Adipocyte (in vitro differentiated cells): ENCODE results near the gene WARS2.

Experiments used
- DNase-seq: peaks from one replicate; pipeline ENCODE4 v3.0.0-alpha.2; 2015; ENCODE audit warnings: low read depth
- H3K27me3 ChIP-seq: replicated peaks from 2 replicates; pipeline ENCODE4 v1.7.0; 2013; ENCODE audit warnings: mild to moderate bottlenecking, low read length, moderate library complexity; ENCODE audit not compliant: control insufficient read depth, insufficient read depth
- H3K36me3 ChIP-seq: 2 replicates; pipeline ENCODE4 v1.7.0; 2013; ENCODE audit warnings: low read length, mild to moderate bottlenecking, moderate library complexity; ENCODE audit not compliant: control insufficient read depth, insufficient read depth, severe bottlenecking
- H3K4me1 ChIP-seq: 2 replicates; pipeline ENCODE4 v1.7.0; 2013; ENCODE audit warnings: mild to moderate bottlenecking, low read length, moderate library complexity; ENCODE audit not compliant: control insufficient read depth, insufficient read depth
- H3K4me3 ChIP-seq: 2 replicates; pipeline ENCODE4 v1.7.0; 2013; ENCODE audit warnings: mild to moderate bottlenecking, low read length, moderate library complexity
- H3K9ac ChIP-seq: 2 replicates; pipeline ENCODE4 v1.7.0; 2013; ENCODE audit warnings: mild to moderate bottlenecking, low read length, moderate library complexity
- H3K9me3 ChIP-seq: 2 replicates; pipeline ENCODE4 v1.7.0; 2013; ENCODE audit warnings: mild to moderate bottlenecking, low read length, moderate library complexity; ENCODE audit not compliant: control insufficient read depth

The WARS2 gene

GRCh38 chr1:118999348-119000071, 140.9 kb downstream of the WARS2 start:
- Histone ChIP-seq H3K4me3 (no peak overlapping the region), H3K36me3 (no peaks in the 10 kb centered on the region), H3K27me3 (peaks cover 20% of the 10 kb centered on the region), H3K4me1 (peaks cover 19% of the 10 kb centered on the region), H3K9ac (no peak overlapping the region), H3K9me3 (no peaks in the 10 kb centered on the region)
- DNase-seq = no peak

DNA sequence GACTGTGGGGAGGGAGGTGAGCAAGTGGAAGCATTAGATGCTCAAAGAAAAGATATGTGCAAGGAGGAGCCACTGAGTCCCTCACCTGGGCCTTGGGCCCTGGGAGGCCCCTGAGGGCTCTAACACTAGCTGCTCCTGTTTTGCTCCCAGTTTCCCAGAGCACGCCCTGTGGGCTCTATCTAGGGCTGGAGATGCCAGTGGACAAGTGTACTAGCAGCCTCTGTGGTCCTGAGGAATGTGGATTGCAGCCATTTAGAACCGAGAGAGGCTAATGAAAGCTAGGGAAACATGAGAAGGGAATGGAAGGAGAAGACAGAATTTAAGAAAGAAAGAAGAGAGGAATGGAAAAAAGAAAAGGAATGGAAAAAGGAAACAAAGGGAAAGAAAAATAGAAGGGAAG, 142.3 kb downstream of the WARS2 start:
- Histone ChIP-seq H3K9me3 (no peaks in the 10 kb centered on the region), H3K4me3 (no peak overlapping the region), H3K36me3 (no peaks in the 10 kb centered on the region), H3K27me3 (peaks cover 20% of the 10 kb centered on the region), H3K4me1 (peaks cover 19% of the 10 kb centered on the region), H3K9ac (no peak overlapping the region)
- DNase-seq = no peak

DNA sequence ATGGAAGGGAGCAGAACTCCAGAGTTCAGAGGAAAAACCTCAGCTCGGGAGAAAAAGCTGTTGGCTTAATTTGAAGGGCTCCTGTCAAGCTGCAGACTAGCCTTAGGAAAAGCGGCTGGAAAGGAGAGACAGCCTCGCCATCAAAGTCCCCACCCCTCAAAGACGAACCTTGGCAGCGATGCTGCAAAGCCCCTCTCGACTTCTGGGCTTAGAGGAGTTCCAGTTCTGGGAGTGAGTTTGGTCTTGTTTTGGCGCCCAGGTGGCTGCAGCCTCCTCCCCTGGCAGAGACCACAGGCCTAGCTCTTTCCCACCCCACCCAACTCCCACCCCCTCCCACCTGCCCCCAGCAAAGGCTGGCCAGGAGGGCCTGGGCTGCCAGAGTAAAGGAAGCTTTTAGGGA, 143.2 kb downstream of the WARS2 start:
- Histone ChIP-seq H3K27me3 (peaks cover 20% of the 10 kb centered on the region), H3K36me3 (no peaks in the 10 kb centered on the region), H3K4me1 (peaks cover 14% of the 10 kb centered on the region), H3K4me3 (no peak overlapping the region), H3K9me3 (no peaks in the 10 kb centered on the region), H3K9ac (no peak overlapping the region)
- no peak for DNase-seq

- no peaks in the 10 kb centered on the region for H3K4me1 ChIP-seq
- H3K36me3 ChIP-seq = no peaks in the 10 kb centered on the region
- H3K9me3 ChIP-seq = no peaks in the 10 kb centered on the region
- H3K27me3 ChIP-seq = peaks cover 20% of the 10 kb centered on the region
- no peak overlapping the region for H3K4me3 ChIP-seq
- DNase-seq = no peak
- H3K9ac ChIP-seq = no peak overlapping the region
Observed at GRCh38 chr1:118995312-118996016, 145.0 kb downstream of the WARS2 start.

DNA sequence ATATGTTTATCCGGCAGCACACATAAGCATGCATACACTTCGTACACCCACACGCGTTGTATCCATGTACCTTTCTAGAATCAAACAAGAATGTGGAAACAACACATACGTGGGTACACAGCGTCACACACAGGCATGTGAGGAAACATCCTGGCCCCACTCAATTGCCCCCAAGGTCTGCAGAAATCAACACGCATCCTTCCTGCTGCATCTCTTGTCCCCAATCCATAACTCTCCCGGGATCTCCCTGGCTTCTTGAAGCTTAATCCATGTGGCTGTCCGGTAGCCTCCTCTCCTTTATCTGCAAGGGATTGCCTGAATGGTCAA, 146.8 kb downstream of the WARS2 start:
- H3K4me3 ChIP-seq = no peak overlapping the region
- no peak overlapping the region for H3K9ac ChIP-seq
- DNase-seq = no peak
- peaks cover 20% of the 10 kb centered on the region for H3K27me3 ChIP-seq
- no peaks in the 10 kb centered on the region for H3K4me1 ChIP-seq
- no peaks in the 10 kb centered on the region for H3K9me3 ChIP-seq
- H3K36me3 ChIP-seq = no peaks in the 10 kb centered on the region

- DNase-seq = no peak
- no peaks in the 10 kb centered on the region for H3K4me1 ChIP-seq
- H3K4me3 ChIP-seq = no peak overlapping the region
- H3K27me3 ChIP-seq = peaks cover 16% of the 10 kb centered on the region
- H3K9me3 ChIP-seq = no peaks in the 10 kb centered on the region
- no peak overlapping the region for H3K9ac ChIP-seq
- no peaks in the 10 kb centered on the region for H3K36me3 ChIP-seq
Observed at GRCh38 chr1:118992868-118993699, 147.4 kb downstream of the WARS2 start.

GRCh38 chr1:118992237-118992825, 148.1 kb downstream of the WARS2 start:
- no peak for DNase-seq
- Histone ChIP-seq H3K4me3 (no peak overlapping the region), H3K27me3 (peaks cover 10% of the 10 kb centered on the region), H3K9ac (no peak overlapping the region), H3K9me3 (no peaks in the 10 kb centered on the region), H3K36me3 (no peaks in the 10 kb centered on the region), H3K4me1 (no peaks in the 10 kb centered on the region)

DNA sequence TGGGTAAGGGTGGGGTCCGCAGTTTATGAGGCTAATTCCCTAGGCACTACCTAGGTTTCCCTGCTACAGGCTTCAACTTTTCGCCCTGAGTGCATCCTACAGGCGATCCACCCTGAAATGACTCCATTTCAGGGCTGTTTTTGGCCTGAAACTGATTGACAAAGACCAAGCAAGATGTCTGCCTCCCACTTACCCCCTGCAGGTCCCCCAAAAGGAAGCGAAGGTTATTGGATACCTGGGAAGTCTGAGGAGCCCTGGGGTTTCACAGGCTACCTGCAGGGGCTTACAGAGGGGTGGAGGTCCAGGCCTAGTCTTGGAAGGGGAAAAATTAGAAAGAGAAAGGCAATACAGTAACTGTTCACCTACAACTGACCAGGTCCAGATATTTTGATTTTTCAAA, 149.0 kb downstream of the WARS2 start:
- no peaks in the 10 kb centered on the region for H3K4me1 ChIP-seq
- DNase-seq = no peak
- no peak overlapping the region for H3K4me3 ChIP-seq
- H3K9me3 ChIP-seq = no peaks in the 10 kb centered on the region
- H3K27me3 ChIP-seq = peaks cover 7% of the 10 kb centered on the region
- no peaks in the 10 kb centered on the region for H3K36me3 ChIP-seq
- H3K9ac ChIP-seq = no peak overlapping the region

DNA sequence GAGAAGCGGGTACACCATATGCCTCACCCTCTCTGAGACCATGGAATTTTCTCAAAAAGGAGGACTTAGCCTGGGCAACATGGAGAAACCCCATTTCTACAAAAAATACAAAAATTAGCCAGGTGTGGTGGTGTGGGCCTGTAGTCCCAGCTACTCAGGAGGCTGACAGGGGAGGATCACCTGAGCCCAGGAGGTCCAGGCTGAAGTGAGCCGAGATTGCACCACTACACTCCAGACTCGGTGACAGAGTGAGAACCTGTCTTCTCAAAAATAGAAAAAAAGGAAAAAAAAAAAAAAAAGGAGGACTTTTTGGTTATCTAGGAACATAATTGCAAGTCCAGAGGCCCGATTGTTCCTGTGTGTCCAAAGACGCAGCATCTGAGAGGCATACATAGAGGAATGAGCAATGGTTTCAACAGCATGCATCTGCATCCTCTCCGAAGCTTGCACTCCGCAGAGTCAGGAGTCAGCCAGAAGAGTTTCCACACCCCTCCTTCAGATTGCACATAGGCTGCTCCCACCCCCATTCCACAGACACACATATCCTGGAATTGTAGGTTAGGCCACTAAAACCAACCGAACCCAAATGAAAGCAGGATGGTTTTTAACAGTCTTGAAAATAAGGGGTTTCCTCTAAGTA, 149.8 kb downstream of the WARS2 start:
- Histone ChIP-seq H3K4me3 (no peak overlapping the region), H3K9ac (no peak overlapping the region), H3K36me3 (no peaks in the 10 kb centered on the region), H3K9me3 (no peaks in the 10 kb centered on the region), H3K4me1 (no peaks in the 10 kb centered on the region), H3K27me3 (no peaks in the 10 kb centered on the region)
- DNase-seq = no peak

DNA sequence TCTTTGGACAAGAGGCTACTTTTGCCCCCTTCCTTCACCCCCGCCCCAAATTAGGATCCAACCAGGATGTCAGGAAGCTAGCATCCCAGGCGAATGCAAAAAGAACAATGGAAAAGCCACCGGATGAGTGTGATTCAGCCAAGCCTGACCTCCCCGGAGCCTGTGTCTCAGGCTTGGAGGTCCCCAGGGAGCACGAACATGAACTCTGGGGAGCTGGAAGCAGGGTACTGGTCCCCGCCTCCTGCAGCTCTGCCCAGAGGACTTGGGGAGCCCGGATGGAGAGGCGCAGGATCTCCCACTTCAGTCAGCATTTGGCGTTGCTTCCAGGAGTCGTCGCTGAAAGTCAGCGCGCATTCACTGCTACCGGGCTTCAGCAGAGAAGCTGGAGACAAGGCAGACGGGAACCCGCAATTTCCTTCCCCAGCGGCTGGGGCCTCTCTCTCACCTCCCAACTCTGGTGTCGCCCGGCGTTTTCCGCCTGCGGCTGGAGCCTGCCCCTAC, 150.5 kb downstream of the WARS2 start:
- H3K27me3 ChIP-seq = no peaks in the 10 kb centered on the region
- H3K4me3 ChIP-seq = no peak overlapping the region
- H3K4me1 ChIP-seq = peaks cover 4% of the 10 kb centered on the region
- no peaks in the 10 kb centered on the region for H3K9me3 ChIP-seq
- no peak for DNase-seq
- H3K9ac ChIP-seq = peak overlapping the region; percentile 94
- no peaks in the 10 kb centered on the region for H3K36me3 ChIP-seq
